HG03039 (cell line): ENCODE data around the gene AVPI1.
"Not testable (repeated sequence)": the region's sequence is repeated elsewhere in the genome, so short reads cannot be mapped to it uniquely, and the experiment has no call there.

Source experiments
- ATAC-seq: cut with Tn5 transposase; IDR thresholded peaks from one replicate; pipeline ENCODE4 v1.9.1; 2021; ENCODE audit warnings: mild to moderate bottlenecking, moderate library complexity; ENCODE audit not compliant: unreplicated experiment

AVPI1 gene

GRCh38 chr10:97684368-97684713 lies 2.7 kb downstream of the AVPI1 start:
- ATAC-seq = not testable (repeated sequence)

- ATAC-seq = no peak
Observed at GRCh38 chr10:97683556-97684367, 3.3 kb downstream of the AVPI1 start.

GRCh38 chr10:97682042-97682441 lies 5.0 kb downstream of the AVPI1 start:
- ATAC-seq = no peak

GRCh38 chr10:97679594-97679993 lies 7.4 kb downstream of the AVPI1 start:
- ATAC-seq = no peak

GRCh38 chr10:97676770-97677581 lies 10.1 kb downstream of the AVPI1 start:
- ATAC-seq = no peak

- no peak for ATAC-seq
Observed at GRCh38 chr10:97675222-97675621, 11.8 kb downstream of the AVPI1 start.

- no peak for ATAC-seq
Observed at GRCh38 chr10:97673736-97674525, 13.1 kb downstream of the AVPI1 start.

- no peak for ATAC-seq
Observed at GRCh38 chr10:97669571-97669970, 17.5 kb downstream of the AVPI1 start.

- no peak for ATAC-seq
Observed at GRCh38 chr10:97667463-97667862, 19.6 kb downstream of the AVPI1 start.

GRCh38 chr10:97666992-97667391 lies 20.0 kb downstream of the AVPI1 start:
- no peak for ATAC-seq

GRCh38 chr10:97664282-97664850 lies 22.7 kb downstream of the AVPI1 start:
- ATAC-seq = no peak

- ATAC-seq = no peak
Observed at GRCh38 chr10:97659589-97659988, 27.5 kb downstream of the AVPI1 start.

- ATAC-seq = no peak
Observed at GRCh38 chr10:97656777-97657176, 30.3 kb downstream of the AVPI1 start.

GRCh38 chr10:97651773-97652172 lies 35.3 kb downstream of the AVPI1 start:
- no peak for ATAC-seq

- no peak for ATAC-seq
Observed at GRCh38 chr10:97650726-97651125, 36.3 kb downstream of the AVPI1 start.

- ATAC-seq = not testable (repeated sequence)
Observed at GRCh38 chr10:97649405-97649750, 37.7 kb downstream of the AVPI1 start.

GRCh38 chr10:97648562-97649404 lies 38.3 kb downstream of the AVPI1 start:
- ATAC-seq = peak; percentile 67

- ATAC-seq = no peak
Observed at GRCh38 chr10:97647556-97647955, 39.5 kb downstream of the AVPI1 start.

- ATAC-seq = no peak
Observed at GRCh38 chr10:97644936-97645335, 42.1 kb downstream of the AVPI1 start.

GRCh38 chr10:97643441-97643985 lies 43.5 kb downstream of the AVPI1 start:
- no peak for ATAC-seq
